NCI-H2227 (cell line): Measurements from ENCODE around the gene TTLL10.
A peak's percentile ranks its signal among the peaks of the same experiment; 100 is the strongest.
"Not testable (repeated sequence)": the region's sequence is repeated elsewhere in the genome, so short reads cannot be mapped to it uniquely, and the experiment has no call there.

Experiments
- DNase-seq: peaks from one replicate; lab custom pipeline; 2025; ENCODE audit not compliant: unreplicated experiment; lab: John Stamatoyannopoulos, UW

TTLL10 gene

GRCh38 chr1:1170215-1171091, 3.2 kb upstream of the TTLL10 start:
- DNase-seq: no peak

DNA sequence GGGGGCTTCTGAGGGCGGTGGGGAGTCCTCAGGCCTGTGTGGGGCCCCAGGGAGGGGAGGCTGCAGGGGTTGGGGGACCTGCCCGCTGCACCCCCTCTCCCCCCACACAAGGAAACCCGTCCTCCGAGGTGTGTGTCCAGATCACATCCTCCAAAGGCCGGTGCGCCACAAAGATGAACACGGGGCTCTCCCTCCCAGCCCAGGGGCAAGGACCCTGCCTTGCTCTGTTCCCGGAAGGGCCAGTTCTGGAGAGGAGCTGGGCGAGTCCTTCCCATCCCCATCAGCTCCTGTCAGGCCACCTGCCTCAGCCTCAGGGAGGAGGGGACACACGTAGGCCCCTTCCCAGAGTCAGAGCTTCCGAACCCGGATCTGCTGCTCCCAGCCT, 2.5 kb upstream of the TTLL10 start:
- DNase-seq: no peak

DNA sequence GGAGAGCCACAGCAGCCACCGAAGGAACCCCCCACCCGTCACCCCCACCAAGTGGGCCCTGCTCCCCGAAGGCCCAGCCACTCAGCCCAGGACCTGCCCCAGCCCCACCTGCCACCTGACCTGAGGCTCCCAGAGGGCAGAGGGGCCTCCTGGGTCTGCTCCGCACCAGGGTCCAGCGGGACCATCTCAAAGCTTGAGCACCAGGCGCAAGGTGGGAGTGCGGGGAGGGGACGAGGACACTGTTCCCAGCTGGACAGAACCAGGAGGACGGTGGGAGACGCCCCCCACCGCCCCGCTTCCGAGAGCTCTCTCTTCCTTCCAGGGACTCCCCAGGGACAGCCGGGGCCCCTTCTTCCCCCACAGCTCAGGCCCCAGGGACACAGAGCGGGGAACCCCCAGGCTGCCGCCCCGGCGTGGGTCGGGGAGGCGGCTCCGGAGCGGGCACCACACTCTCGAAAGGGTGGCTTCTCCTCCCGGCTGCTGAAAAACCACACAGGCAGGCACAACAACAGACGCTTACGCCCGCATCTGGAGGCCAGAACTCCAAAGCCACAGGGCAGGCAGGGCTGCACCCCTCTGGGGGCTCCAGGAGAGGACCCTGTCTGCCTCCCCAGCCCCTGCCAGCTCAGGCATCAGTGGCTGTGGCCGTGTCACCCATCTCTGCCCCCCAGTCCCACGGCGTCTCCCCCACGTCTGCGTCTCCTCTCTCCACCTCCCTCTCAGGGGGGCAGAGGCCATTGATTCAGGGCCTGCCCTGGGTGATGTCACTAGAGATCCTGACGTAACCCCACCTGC, 1.9 kb upstream of the TTLL10 start:
- no peak for DNase-seq

DNA sequence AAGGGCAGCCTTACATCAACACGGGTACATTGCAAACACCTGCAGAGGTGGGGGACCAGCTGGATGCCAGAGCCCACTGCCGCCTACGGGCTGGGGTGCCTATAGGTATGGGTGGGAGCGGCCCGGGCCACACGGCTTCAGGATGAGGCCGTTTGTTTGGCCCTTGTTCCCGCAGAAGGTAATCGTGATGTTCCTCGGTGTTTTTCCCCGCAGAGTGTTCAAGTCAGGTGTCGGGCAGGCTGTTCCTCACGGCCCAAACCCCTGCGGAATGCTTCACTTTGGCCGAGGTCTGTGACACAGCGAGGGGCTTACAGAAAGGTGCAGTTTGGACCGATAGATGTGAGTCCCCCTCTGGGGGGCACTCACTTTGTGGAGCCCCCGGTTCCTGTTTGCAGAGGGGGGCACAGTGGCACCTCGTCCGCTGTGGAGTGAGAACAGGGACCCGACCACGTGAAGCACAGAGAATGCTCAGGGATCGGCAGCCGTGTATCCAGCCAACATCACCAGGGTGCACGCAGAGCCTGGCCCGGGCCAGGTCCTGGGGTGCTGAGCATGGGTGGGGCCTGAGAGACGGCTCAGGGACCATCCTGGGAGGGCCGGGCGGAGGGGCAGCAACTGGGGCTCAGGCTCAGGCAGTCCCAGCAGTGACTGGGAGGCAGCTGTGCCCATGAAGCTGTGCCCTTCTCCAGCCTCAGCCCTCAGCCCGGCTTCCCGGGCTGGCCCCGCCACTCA, 453 bp upstream of the TTLL10 start:
- DNase-seq: no peak

GRCh38 chr1:1175221-1176062, 1.8 kb downstream of the TTLL10 start:
- DNase-seq: no peak

GRCh38 chr1:1176063-1176761, 2.5 kb downstream of the TTLL10 start:
- not testable (repeated sequence) for DNase-seq

GRCh38 chr1:1176931-1177330, 3.3 kb downstream of the TTLL10 start:
- no peak for DNase-seq

DNA sequence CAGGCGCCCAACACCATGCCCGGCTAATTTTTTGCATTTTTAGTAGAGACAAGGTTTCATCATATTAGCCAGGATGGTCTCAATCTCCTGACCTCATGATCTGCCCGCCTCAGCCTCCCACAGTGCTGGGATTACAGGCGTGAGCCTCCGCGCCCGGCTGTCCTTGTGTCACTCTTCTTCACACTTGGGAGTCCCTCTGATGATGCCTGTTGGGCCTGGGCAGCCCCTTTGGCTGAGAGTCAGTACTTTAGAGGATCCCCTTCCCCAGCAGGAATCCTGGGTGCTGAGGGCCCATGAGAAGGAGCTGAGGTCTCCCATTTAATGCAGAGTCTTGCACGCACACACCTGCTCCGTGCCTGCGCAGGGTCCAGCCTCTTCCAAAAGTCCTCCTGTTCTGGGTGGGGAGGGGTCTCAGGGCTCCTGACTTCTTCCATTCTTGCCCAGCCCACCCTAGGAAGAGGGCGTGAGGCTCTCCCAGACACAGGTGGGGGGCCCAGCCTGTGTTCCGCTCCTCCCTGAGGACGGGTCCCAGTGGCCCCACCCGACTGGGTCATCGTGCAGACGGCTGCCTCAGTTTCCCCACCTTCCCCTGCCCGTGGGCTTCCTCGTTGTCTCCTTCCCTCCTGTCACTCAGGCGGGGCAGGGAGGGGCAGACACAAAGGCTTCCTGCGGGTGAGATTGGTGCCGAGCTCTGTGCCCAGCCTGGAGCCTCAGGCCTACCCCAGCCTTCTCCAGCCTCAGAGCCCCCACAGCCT, 3.9 kb downstream of the TTLL10 start:
- DNase-seq: no peak

DNA sequence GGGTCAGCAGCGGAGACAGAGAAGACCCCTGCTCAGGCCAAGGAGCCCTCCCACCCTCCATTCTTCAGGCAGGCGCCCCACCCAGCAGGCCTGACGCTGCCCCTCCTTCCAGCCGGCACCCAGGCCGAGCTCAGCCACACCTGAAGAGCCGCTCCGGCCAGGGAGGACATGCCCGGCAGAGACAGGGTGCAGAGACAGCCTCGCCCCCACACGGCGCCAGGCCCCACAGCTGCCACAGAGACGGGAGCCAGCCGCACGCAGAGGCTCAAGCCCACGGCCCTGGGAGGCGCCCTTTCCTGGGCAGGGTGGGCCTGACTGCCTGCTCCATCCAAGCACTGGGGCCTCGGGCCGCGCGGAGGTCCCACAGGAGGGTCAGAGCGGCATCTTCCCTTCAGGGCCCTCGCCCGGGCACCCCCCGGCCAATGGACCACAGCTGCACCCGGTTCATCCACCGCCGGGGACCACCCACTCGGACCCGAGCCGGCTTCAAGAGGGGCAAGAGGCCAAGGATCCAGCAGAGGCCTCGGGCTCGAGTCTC, 5.2 kb downstream of the TTLL10 start:
- DNase-seq: no peak

GRCh38 chr1:1179346-1179982, 5.8 kb downstream of the TTLL10 start:
- DNase-seq: no peak

GRCh38 chr1:1179983-1180861, 6.5 kb downstream of the TTLL10 start:
- DNase-seq: peak; percentile 58

- no peak for DNase-seq
These were observed 7.7 kb downstream of the TTLL10 start for GRCh38 chr1:1181129-1181937.

DNA sequence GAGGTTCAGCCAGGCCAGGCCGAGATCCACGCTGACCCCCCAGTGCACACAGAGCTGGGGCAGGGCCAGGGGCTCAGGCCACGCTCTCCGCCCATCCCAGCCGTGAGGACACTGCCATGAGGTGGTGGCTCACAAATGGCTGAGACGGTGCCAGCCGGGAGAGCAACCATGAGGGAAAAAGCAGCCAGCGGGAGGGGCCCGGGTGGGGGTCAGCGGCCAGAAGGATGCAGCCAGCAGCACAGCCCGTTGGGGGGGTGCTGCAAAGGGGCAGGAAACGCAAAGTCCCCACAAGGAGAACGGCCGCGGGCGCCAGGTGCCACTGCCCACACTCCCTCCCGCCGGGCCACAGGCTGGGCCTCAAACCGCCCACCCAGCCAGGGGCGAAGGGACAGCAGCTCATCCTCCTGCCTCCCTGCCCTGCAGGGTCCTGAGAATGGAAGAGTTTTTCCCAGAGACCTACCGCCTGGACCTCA, 8.3 kb downstream of the TTLL10 start:
- no peak for DNase-seq

DNA sequence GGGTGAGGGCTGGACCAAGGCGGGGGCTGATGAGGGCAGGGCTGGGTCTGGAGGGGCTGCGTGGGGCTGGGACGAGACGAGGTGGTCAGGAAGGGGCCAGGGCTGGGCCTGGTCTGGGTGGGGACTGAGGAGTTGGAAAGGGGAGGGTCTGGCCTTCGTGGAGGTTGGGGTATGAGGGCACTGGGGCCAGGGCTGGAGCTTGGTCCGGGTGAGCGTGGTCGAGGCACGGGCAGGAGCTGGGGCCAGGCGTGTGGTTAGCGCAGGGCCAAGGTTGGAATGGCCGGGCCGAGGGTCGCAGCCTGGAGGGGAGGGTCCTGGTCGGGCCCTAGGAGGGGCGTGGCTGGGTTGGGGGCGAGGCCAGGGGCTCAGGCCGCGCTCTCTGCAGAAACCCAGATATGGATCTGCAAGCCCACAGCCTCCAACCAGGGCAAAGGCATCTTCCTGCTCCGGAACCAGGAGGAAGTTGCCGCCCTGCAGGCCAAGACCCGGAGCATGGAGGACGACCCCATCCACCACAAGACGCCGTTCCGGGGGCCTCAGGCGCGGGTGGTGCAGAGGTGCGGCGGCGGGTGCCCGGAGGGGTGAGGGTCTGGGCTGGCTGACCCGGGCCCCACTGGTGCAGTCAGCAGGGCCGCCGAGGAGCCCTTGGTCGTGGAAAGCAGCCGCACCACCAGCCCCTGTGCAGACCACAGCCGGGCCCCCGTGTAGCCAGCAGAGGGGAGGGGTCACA, 9.0 kb downstream of the TTLL10 start:
- no peak for DNase-seq

- no peak for DNase-seq
These were observed 9.6 kb downstream of the TTLL10 start for GRCh38 chr1:1183221-1183747.
